Measurements from ENCODE around the gene BUB3. TPM values are rescaled to one million over a fixed set of nuclear protein-coding genes. Genes with fewer than 3 reads are reported as not detected.

BUB3 gene
- total RNA-seq, 1 donor from 2014 or later, result 12.2 TPM

- no peak for TF ChIP-seq CTCF (IDR thresholded peaks at IDR 0.05)
- peaks cover 55% of the 10 kb centered on the region for H3K27me3 ChIP-seq
- intact Hi-C loops (cut with DNase I), result no loop called here
- no peaks in the 10 kb centered on the region for H3K9me3 ChIP-seq
- no peak for DNase-seq (ENCODE audit: low spot score in 2 of 2)
- peaks cover 0 to 3% of the 10 kb centered on the region in 2 donors for H3K4me1 ChIP-seq
- no peak overlapping the region for H3K27ac ChIP-seq
- H3K36me3 ChIP-seq, result no peaks in the 10 kb centered on the region
- no peak overlapping the region for H3K4me3 ChIP-seq
Measured at GRCh38 chr10:123143825-123144168, 10.4 kb upstream of the BUB3 start.

GRCh38 chr10:123144697-123145541 lies 9.3 kb upstream of the BUB3 start:
- no peaks in the 10 kb centered on the region for H3K36me3 ChIP-seq
- peaks cover under 1 to 3% of the 10 kb centered on the region in 2 donors for H3K4me1 ChIP-seq
- DNase-seq (ENCODE audit: low spot score in 2 of 2), result no peak
- peaks cover 46% of the 10 kb centered on the region for H3K27me3 ChIP-seq
- intact Hi-C loops (cut with DNase I), result no loop called here
- H3K9me3 ChIP-seq, result no peaks in the 10 kb centered on the region
- TF ChIP-seq CTCF (IDR thresholded peaks at IDR 0.05), result no peak
- no peak overlapping the region for H3K27ac ChIP-seq
- H3K4me3 ChIP-seq, result no peak overlapping the region

- peaks cover 3% of the 10 kb centered on the region in 2 donors for H3K4me1 ChIP-seq
Measured at GRCh38 chr10:123145542-123146012, 8.6 kb upstream of the BUB3 start.

GRCh38 chr10:123146013-123146893 lies 7.9 kb upstream of the BUB3 start:
- H3K4me1 ChIP-seq, result peaks cover 7 to 9% of the 10 kb centered on the region in 2 donors
- TF ChIP-seq CTCF (IDR thresholded peaks at IDR 0.05), result no peak
- no peak overlapping the region for H3K4me3 ChIP-seq
- H3K27ac ChIP-seq, result no peak overlapping the region
- no peak for DNase-seq (ENCODE audit: low spot score in 2 of 2)
- H3K36me3 ChIP-seq, result no peaks in the 10 kb centered on the region
- no peaks in the 10 kb centered on the region for H3K9me3 ChIP-seq
- intact Hi-C loops (cut with DNase I), result no loop called here
- peaks cover 44% of the 10 kb centered on the region for H3K27me3 ChIP-seq

More at GRCh38 chr10:123145542-123146012, 8.6 kb upstream of the BUB3 start:
- intact Hi-C loops (cut with DNase I), result no loop called here
- Histone ChIP-seq H3K27me3 (peaks cover 44% of the 10 kb centered on the region), H3K9me3 (no peaks in the 10 kb centered on the region), H3K27ac (no peak overlapping the region), H3K4me3 (no peak overlapping the region), H3K36me3 (no peaks in the 10 kb centered on the region)
- DNase-seq (ENCODE audit: low spot score in 2 of 2), result no peak
- no peak for TF ChIP-seq CTCF (IDR thresholded peaks at IDR 0.05)

GRCh38 chr10:123146894-123147634 lies 7.1 kb upstream of the BUB3 start:
- Histone ChIP-seq H3K9me3 (no peaks in the 10 kb centered on the region), H3K4me1 (peaks cover 8 to 12% of the 10 kb centered on the region in 2 donors)

More at GRCh38 chr10:123146894-123147634, 7.1 kb upstream of the BUB3 start:
- peaks cover 46% of the 10 kb centered on the region for H3K27me3 ChIP-seq
- no peak for TF ChIP-seq CTCF (IDR thresholded peaks at IDR 0.05)
- DNase-seq (ENCODE audit: low spot score in 2 of 2), result no peak
- H3K4me3 ChIP-seq, result no peak overlapping the region
- no peaks in the 10 kb centered on the region for H3K36me3 ChIP-seq
- H3K27ac ChIP-seq, result no peak overlapping the region
- intact Hi-C loops (cut with DNase I), result no loop called here
